Measurements from ENCODE around the gene CYP3A5. TPM values are rescaled to one million over a fixed set of nuclear protein-coding genes. Genes with fewer than 3 reads are reported as not detected.

Gene CYP3A5
- total RNA-seq, 1 experiment from 2014 or later = not detected

DNA sequence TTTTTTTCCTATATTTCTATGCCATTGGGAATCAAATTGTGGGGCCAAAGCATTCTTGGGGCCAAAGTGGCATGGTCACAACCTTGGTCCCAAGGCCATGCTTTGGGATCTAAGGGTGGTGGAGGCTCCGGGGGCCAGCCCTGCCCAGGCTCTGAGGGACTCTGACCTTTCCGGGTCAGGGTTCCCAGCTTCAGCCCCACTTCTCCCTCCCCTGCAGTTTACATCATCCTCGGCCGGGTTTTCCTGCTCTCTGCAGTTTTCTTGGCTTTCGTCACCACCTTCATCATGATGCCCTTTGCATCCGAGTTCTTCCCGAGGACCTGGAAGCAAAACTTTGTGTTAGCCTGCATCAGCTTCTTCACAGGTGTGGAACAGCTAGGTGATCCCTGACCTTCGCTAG is 73.3 kb downstream of the CYP3A5 start:
- TF ChIP-seq, protein P1, sequence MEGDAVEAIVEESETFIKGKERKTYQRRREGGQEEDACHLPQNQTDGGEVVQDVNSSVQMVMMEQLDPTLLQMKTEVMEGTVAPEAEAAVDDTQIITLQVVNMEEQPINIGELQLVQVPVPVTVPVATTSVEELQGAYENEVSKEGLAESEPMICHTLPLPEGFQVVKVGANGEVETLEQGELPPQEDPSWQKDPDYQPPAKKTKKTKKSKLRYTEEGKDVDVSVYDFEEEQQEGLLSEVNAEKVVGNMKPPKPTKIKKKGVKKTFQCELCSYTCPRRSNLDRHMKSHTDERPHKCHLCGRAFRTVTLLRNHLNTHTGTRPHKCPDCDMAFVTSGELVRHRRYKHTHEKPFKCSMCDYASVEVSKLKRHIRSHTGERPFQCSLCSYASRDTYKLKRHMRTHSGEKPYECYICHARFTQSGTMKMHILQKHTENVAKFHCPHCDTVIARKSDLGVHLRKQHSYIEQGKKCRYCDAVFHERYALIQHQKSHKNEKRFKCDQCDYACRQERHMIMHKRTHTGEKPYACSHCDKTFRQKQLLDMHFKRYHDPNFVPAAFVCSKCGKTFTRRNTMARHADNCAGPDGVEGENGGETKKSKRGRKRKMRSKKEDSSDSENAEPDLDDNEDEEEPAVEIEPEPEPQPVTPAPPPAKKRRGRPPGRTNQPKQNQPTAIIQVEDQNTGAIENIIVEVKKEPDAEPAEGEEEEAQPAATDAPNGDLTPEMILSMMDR (conservative IDR thresholded peaks at IDR 0.05) = no peak
- H3K4me3 Mint-ChIP-seq = no peak overlapping the region; a peak in 1 of 5 replicates
- H3K4me1 ChIP-seq (ENCODE audit: insufficient read depth, low read length) = no peaks in the 10 kb centered on the region
- H4K91ac ChIP-seq (ENCODE audit: insufficient read length, low read depth, low read length) = no peak overlapping the region
- no peak overlapping the region for H2BK5ac ChIP-seq (ENCODE audit: insufficient read length, low read length)
- H3K14ac ChIP-seq (ENCODE audit: insufficient read depth, low read length) = no peak overlapping the region
- no peak overlapping the region for H4K8ac ChIP-seq (replicated peaks; ENCODE audit: insufficient read length, low read depth, low read length)
- no peak overlapping the region for H3K4ac ChIP-seq (ENCODE audit: low read depth, low read length)
- H2AK5ac ChIP-seq (ENCODE audit: insufficient read length, low read length) = no peak overlapping the region
- no peaks in the 10 kb centered on the region for H3K9me3 ChIP-seq (ENCODE audit: control insufficient read depth, low read depth, low read length)
- no peak overlapping the region for H3K27ac Mint-ChIP-seq
- no peak overlapping the region for H2BK20ac ChIP-seq (ENCODE audit: low read depth, low read length, poor library complexity, severe bottlenecking)
- peaks cover 24% of the 10 kb centered on the region for H3K27me3 Mint-ChIP-seq (ENCODE audit: low read depth)
- no peaks in the 10 kb centered on the region for H3K79me2 ChIP-seq (ENCODE audit: insufficient read depth, low read length)
- no peak overlapping the region for H3K56ac ChIP-seq (ENCODE audit: insufficient read length, low read depth, low read length)
- no peak overlapping the region for H3K9ac ChIP-seq (ENCODE audit: extremely low read depth, insufficient read length, low read length)
- no peak overlapping the region for H2AFZ ChIP-seq (ENCODE audit: low read length)
- no CpG with 5 or more reads among the region's 8 CpGs for WGBS (ENCODE audit: extremely low coverage, insufficient read length, low lambda C conversion rate)
- no peaks in the 10 kb centered on the region for H3K79me1 ChIP-seq (ENCODE audit: insufficient read depth, low read depth, low read length, poor library complexity, severe bottlenecking)
- no peak overlapping the region for H3K18ac ChIP-seq (ENCODE audit: insufficient read length, low read depth, low read length)
- H3K23ac ChIP-seq (ENCODE audit: insufficient read length, low read depth, low read length) = no peak overlapping the region
- no peaks in the 10 kb centered on the region for H3K9me3 Mint-ChIP-seq
- no peak overlapping the region for H2BK15ac ChIP-seq (ENCODE audit: low read depth, low read length)
- DNase-seq = no peak
- 0 out of 4 replicates have a peak, but pooled peaks cover 0 to 4% of the 10 kb centered on the region in 2 experiments for H3K4me1 Mint-ChIP-seq
- no peaks in the 10 kb centered on the region for H3K36me3 Mint-ChIP-seq (ENCODE audit: insufficient read depth in 1 of 3, low read depth in 3 of 3)
- no peak overlapping the region for H4K5ac ChIP-seq (ENCODE audit: insufficient read length, low read depth, low read length)
- H2BK12ac ChIP-seq (ENCODE audit: insufficient read length, low read depth, low read length) = no peak overlapping the region
- H3K27me3 ChIP-seq (ENCODE audit: insufficient read depth, low read length) = no peaks in the 10 kb centered on the region
- H3K23me2 ChIP-seq (ENCODE audit: insufficient read length, low read depth, low read length, poor library complexity, severe bottlenecking) = no peaks in the 10 kb centered on the region
- H3T11ph ChIP-seq (ENCODE audit: low read length) = no peak overlapping the region
- no peak overlapping the region for H3K27ac ChIP-seq (ENCODE audit: insufficient read length, low read depth, low read length)
- H4K20me1 ChIP-seq (ENCODE audit: control insufficient read depth, insufficient read depth, insufficient read length) = no peaks in the 10 kb centered on the region
- no peak overlapping the region for H3K4me2 ChIP-seq (ENCODE audit: insufficient read depth, insufficient read length, low read length)
- no peak overlapping the region for H2BK120ac ChIP-seq (ENCODE audit: low read depth, low read length, poor library complexity, severe bottlenecking)
